ENCODE results near the gene GTF2A2.

Gene GTF2A2, protein sequence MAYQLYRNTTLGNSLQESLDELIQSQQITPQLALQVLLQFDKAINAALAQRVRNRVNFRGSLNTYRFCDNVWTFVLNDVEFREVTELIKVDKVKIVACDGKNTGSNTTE

DNA sequence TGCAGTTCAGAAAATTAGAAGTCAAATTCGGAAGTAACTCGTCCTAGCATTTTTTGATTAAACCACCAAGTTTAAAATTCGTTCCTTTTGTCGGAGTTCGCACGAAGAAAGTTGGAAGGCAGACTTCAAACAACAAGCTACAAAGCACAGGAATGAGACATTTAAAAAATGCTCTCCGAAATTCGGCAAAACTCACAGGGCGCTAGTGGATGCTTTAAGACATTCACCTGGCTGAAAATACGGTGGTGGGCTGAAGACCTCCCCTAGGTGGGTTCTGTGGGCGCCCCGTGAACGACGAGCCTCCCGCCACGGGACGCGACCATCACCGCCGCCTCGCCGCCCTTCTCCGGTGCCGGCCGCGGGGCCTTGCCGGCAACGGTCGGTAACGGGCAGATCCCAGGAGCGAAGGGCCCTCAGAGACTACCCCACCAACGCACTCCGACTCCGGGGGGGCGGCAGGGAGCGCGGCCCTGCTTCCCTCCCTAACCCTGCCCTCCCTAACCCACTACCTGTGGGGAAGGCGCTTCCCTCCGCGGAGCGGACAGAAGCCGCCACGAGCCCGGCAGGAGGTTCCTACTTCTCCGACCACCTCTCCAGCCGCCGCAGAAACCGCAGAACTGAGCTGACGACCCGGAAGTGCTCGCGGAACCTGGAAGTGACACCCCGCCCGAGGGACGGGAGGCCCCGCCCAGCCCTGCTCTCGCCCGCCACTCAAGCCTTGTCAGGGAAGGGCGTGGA, at the start of gene GTF2A2:
Gene GTF2A2 (minus strand): TSS at position 619 of the 738 bp plus-strand sequence. CDS start 5,238 bp downstream, outside the sequence.
- in situ Hi-C loops (cut with MboI; ENCODE audit: low sequenced_read_pairs) = no loop called here

DNA sequence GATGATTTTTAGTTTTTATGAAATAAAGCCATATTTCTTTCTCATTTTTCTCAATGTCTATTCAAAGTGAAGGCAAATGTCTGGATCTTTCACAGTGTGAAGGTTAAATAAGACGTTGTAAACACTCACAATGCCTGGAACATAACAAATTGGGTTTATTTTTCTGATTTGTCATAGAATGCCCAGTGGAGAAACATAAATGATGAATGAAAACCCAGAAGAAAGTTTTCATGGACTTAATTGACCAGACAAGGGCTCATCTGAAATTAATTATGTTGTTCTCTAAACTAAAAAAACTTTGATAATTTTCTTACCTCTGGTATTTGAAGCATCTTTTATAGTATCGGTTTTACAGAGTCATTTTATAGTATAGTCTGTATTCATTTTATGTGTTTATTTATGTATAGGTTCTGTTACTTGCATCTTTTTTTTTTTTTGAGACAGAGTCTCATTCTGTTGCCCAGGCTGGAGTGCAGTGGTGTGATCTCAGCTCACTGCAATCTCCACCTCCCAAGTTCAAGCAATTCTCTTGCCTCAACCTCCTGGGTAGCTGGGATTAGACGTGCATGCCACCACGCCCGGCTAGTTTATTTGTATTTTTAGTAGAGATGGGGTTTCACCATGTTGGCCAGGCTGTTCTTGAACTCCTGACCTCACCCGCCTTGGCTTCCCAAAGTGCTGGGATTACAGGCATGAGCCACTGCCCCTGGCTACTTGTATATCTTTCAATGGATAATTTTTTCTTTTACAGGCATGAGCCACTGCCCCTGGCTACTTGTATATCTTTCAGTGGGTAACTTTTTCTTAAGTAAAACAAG, 46.9 kb upstream of the GTF2A2 start:
- in situ Hi-C loops (cut with MboI; ENCODE audit: low sequenced_read_pairs) = no loop called here

DNA sequence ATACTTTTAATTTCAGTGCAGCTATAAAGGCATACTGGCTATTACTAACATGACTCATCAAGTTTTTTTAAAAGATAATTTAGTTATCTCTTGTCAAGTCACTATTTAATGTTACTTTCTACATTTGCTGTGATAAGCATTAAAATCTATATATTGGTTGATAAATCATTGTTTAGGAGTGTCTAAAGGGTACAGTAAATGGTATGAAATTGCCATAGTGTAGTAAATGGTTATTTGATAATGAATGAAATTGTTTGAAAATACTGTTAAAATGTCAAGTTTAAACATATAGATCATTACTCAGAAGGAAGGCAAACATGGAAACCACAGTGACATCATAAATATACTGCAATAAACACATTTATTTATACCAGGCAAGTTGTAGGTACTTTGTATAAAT, 45.0 kb upstream of the GTF2A2 start:
- in situ Hi-C loops (cut with MboI; ENCODE audit: low sequenced_read_pairs) = no loop called here

DNA sequence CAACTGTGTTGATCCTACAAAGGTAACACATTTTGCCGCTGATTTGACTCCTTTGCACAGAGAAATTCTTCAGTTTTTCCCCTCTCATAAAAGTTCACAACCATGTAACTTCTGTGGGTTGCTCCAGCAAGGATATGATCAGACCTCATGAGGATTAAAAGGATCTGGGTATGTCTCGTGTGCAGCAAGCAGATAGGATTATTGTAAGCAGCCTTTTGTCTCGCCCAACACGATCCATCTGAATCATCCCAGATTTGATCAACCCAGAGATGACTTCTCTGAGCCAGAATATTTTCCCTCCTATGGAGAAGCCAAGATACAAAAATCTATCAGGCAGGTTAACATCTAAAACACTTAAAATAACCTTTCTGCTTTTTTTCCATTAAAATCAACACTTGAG, 44.6 kb upstream of the GTF2A2 start:
- in situ Hi-C loops (cut with MboI; ENCODE audit: low sequenced_read_pairs) = no loop called here

DNA sequence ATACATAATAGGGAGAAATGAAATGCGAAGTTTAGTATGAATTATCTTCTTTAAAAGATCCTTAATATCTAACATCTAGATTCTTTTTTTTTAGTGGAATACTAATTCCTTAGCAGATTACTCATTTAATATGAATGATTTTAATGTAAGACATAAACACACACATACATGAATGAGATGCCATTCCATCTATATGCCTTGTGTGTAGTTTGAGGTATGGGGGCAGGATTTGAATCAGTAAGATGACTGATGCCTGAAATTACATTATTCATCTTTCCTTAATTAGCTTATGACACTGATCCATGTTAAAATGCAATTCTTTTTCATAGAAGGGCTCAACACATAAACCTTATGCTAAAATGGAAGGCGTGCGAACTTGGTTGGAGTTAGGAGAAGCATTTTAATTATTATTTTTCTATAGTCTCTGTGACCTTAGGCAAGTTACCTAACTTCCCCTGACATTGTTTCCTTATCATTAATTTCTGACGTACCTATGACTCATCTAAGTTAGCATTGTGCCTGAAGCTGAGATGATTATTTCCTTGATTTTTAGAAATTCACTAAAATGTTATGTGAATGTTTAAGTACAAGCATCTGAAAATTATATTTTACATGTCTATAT, 42.6 kb upstream of the GTF2A2 start:
- in situ Hi-C loops (cut with MboI; ENCODE audit: low sequenced_read_pairs) = loop anchor here (25.0 kb wide), 1 partner anchor 787 kb away; the partner anchor contains the start of gene ICE2

GRCh38 chr15:59698065-59698464, 40.8 kb upstream of the GTF2A2 start:
- in situ Hi-C loops (cut with MboI; ENCODE audit: low sequenced_read_pairs) = loop anchor here (25.0 kb wide), 1 partner anchor 789 kb away; the partner anchor contains the start of gene ICE2

- in situ Hi-C loops (cut with MboI; ENCODE audit: low sequenced_read_pairs) = loop anchor here (25.0 kb wide), 1 partner anchor 791 kb away; the partner anchor contains the start of gene ICE2
Measured at GRCh38 chr15:59696332-59696731, 39.0 kb upstream of the GTF2A2 start.

DNA sequence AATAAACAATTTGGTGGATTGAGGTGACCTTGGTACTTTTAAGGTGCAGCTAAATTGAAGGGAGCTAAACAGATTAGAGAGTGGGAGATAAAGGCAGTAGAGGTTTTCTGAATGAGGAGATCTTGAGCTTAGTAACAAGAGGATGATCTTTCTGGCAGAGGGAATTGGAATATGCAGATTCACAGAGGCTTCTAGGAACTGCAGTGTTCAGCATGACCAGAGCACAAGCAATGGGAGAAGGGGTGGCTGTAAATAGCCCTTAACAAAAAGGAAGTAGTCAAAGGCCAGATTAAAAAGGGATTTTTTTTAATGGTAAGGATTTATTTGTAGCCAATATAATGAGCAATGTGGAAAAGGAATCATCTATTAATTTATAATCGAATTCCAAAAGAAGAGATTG, 37.5 kb upstream of the GTF2A2 start:
- in situ Hi-C loops (cut with MboI; ENCODE audit: low sequenced_read_pairs) = loop anchor here (25.0 kb wide), 1 partner anchor 793 kb away; the partner anchor contains the start of gene ICE2

DNA sequence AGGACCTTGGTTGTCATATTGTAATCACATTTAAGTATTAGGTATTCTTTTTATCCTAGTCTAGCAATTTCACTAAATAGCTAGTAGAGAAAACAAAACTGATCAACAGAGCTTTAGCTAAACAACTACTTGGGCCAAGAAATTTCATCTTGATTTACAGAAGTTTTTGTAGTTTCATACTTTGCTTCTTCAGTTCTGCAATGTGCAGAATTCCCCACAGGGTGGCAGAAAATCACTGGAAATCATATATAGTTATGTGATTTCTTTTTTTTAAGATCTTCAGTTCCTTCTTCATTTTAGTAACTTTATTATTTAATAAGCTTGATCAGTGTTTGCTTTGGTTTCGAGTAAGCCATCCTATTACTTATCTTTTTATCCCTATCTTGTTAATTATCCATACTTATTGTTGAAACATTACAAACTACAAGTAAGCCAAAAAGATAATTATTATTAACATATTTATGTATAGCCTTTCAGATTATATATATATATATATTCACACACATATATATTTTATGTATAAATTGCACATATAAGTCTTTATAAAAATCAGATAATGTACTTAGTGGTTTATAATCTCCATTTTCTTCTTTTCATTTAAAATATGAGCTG, 34.0 kb upstream of the GTF2A2 start:
- in situ Hi-C loops (cut with MboI; ENCODE audit: low sequenced_read_pairs) = loop anchor here (25.0 kb wide), 1 partner anchor 796 kb away; the partner anchor contains the start of gene ICE2

GRCh38 chr15:59689626-59690236, 32.4 kb upstream of the GTF2A2 start:
- in situ Hi-C loops (cut with MboI; ENCODE audit: low sequenced_read_pairs) = loop anchor here (25.0 kb wide), 1 partner anchor 798 kb away; the partner anchor contains the start of gene ICE2

DNA sequence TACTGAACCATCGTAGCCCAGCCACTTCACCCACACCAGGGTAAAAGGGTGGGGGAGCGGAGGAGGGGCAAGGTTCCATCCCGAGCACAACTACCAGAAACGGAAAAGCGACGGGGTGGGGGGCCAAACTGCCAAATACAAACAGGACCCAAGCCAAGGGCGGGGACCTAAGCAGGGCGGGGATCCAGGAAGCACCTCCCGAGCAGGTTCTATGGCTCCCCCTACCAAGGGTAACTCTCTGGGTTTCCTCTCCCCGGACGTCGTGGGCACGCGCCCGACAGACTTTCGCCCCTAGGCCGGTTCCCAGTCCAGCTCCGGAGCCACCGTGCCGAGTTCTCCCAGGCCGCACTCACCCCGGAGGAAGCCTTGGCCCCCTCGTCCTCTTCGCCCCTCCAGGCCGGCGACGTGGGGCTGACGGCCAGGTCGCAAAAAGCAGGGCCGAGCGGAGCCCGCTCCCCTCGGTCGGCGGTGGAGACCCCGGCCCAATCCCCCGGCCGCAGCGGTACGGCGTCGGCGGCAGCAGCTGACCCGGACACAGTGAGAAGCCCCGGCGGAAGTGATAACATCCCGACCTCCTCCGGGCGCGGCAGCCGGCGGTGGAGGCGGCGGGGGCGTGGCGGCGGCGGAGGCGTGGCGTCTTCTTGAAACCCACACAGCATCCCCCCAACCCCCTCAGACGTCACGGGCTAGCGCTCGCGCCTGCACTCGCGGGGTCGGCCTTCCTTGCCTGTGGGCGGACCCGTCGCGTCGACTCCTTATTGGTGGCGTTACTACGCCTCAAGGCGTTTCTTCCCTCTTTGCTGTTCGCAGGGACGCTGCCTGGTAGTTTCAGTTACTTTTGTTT, 31.7 kb upstream of the GTF2A2 start, which contains the start of gene BNIP2:
Gene BNIP2 (minus strand): TSS at position 539 of the 844 bp plus-strand sequence. CDS start 6,863 bp downstream, outside the sequence.
- in situ Hi-C loops (cut with MboI; ENCODE audit: low sequenced_read_pairs) = loop anchor here (25.0 kb wide), 1 partner anchor 798 kb away; the partner anchor contains the start of gene ICE2

- in situ Hi-C loops (cut with MboI; ENCODE audit: low sequenced_read_pairs) = loop anchor here (25.0 kb wide), 1 partner anchor 799 kb away; the partner anchor contains the start of gene ICE2
Measured at GRCh38 chr15:59688423-59688781, 31.1 kb upstream of the GTF2A2 start.

DNA sequence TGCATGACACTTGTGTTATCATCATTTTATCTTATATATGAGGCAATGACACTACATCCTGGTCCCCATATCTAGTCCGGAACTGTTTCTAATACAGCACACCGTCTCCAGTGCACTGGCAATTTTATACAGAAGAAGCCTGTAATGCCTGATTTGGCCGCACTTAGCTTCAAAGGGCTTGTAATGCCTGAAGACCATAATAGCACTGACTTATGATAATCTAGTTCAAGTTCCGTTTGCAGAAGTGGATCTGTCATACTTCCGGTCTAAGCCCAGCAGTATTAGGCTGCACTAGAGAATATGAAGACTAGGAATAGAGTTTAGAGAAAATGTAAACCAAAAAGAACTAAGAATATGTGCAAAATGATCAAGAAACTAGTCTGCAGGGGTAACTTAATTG, 30.5 kb upstream of the GTF2A2 start:
- in situ Hi-C loops (cut with MboI; ENCODE audit: low sequenced_read_pairs) = loop anchor here (25.0 kb wide), 1 partner anchor 799 kb away; the partner anchor contains the start of gene ICE2

DNA sequence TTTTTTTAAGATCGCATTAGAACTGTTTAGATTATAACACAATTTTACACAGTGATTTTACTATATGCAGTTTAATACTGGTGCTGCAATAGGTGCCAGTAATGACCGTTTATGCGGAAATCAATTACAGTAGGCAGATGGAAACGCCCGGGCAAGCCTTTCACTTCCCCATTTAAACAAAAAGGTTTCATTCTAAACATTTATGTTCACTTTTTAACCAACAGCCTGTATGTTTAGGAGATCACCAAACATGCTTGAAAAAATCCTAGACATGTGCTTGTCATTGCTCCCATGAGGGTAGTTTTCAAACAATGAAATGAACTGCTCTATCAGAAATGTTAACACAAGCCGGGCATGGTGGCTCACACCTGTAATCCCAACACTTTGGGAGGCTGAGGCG, 29.1 kb upstream of the GTF2A2 start:
- in situ Hi-C loops (cut with MboI; ENCODE audit: low sequenced_read_pairs) = loop anchor here (25.0 kb wide), 1 partner anchor 801 kb away; the partner anchor contains the start of gene ICE2

DNA sequence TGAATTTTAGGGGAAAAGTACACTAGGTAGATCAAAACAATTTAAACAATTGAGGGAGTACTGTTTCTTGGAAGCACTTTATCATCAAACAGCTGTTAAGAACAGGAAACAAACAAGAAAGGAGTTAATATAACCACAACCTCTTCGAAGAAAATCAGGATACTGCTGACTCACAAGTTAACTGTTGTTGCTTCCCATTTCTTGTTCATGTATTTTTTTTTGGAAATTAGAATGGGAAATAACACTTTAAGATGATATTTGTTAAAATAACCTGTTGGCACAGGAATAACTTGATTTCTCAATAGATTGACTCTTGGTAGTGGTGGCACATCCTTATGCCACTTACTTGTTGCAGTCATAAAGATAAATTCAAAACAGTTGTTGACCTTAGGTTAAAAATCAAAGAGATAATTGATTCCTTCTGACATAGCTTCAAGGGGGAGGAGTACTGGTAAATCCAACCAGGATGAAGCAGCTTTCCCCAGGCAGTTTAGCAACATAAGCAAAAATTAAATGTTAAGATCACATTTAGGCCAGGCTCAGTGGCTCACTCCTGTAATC, 28.5 kb upstream of the GTF2A2 start:
- in situ Hi-C loops (cut with MboI; ENCODE audit: low sequenced_read_pairs) = loop anchor here (25.0 kb wide), 1 partner anchor 801 kb away; the partner anchor contains the start of gene ICE2

- in situ Hi-C loops (cut with MboI; ENCODE audit: low sequenced_read_pairs) = loop anchor here (25.0 kb wide), 1 partner anchor 806 kb away; the partner anchor contains the start of gene ICE2
Measured at GRCh38 chr15:59680870-59681269, 23.6 kb upstream of the GTF2A2 start.

DNA sequence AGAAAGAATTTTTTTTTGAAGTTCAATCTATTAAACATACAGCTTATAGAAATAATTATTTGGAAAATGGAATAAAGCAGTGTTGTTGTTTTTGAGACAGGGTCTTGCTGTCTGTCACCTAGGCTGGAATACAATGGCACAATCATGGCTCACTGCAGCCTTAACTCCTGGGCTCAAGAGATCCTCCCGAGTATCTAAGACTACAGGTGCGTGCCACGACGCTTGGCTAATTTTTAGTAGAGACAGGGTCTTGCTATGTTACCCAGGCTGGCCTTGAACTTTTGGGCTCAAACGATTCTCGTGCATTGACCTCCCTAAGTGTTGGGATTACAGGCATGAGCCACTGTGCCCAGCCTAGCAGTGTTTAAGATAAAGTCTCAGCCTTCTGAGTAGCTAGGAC, 23.0 kb upstream of the GTF2A2 start:
- in situ Hi-C loops (cut with MboI; ENCODE audit: low sequenced_read_pairs) = loop anchor here (25.0 kb wide), 1 partner anchor 807 kb away; the partner anchor contains the start of gene ICE2

DNA sequence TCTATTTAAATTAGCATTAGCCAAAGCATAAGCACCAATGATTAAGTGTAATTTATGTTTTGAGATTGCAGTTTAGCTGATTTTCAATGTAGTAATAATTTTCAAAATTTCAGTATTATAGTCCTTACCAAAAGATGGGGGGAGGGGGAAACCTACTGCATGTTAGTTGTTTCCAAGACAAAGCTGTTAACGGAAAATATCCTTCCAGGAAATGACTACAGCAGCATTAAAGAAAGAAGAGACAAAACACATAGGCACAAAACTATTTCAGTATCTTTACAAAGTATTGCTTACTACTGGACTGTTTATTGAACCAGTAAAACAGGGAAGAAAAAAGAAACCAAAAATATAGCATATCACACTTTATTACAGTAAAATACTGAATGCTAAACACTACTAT, 21.3 kb upstream of the GTF2A2 start:
- in situ Hi-C loops (cut with MboI; ENCODE audit: low sequenced_read_pairs) = loop anchor here (25.0 kb wide), 1 partner anchor 809 kb away; the partner anchor contains the start of gene ICE2

Data from HL-60/S4 treated with phorbol 12-myristate 13-acetate at 8.2 ng/mL for 4 days and 3 days (cell line).